GM12874 (cell line): ENCODE results near the gene ZDHHC1.

Experiments used
- TF ChIP-seq, protein P1 (sequence below): IDR thresholded peaks from 2 replicates; pipeline ENCODE4 v1.5.1; 2011; ENCODE audit warnings: low read depth, mild to moderate bottlenecking, control low read depth, low read length, moderate library complexity; ENCODE audit not compliant: insufficient read depth

The ZDHHC1 gene

GRCh38 chr16:67390816-67391423 is 25.4 kb downstream of the ZDHHC1 start:
- TF ChIP-seq, protein P1, sequence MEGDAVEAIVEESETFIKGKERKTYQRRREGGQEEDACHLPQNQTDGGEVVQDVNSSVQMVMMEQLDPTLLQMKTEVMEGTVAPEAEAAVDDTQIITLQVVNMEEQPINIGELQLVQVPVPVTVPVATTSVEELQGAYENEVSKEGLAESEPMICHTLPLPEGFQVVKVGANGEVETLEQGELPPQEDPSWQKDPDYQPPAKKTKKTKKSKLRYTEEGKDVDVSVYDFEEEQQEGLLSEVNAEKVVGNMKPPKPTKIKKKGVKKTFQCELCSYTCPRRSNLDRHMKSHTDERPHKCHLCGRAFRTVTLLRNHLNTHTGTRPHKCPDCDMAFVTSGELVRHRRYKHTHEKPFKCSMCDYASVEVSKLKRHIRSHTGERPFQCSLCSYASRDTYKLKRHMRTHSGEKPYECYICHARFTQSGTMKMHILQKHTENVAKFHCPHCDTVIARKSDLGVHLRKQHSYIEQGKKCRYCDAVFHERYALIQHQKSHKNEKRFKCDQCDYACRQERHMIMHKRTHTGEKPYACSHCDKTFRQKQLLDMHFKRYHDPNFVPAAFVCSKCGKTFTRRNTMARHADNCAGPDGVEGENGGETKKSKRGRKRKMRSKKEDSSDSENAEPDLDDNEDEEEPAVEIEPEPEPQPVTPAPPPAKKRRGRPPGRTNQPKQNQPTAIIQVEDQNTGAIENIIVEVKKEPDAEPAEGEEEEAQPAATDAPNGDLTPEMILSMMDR: no peak

DNA sequence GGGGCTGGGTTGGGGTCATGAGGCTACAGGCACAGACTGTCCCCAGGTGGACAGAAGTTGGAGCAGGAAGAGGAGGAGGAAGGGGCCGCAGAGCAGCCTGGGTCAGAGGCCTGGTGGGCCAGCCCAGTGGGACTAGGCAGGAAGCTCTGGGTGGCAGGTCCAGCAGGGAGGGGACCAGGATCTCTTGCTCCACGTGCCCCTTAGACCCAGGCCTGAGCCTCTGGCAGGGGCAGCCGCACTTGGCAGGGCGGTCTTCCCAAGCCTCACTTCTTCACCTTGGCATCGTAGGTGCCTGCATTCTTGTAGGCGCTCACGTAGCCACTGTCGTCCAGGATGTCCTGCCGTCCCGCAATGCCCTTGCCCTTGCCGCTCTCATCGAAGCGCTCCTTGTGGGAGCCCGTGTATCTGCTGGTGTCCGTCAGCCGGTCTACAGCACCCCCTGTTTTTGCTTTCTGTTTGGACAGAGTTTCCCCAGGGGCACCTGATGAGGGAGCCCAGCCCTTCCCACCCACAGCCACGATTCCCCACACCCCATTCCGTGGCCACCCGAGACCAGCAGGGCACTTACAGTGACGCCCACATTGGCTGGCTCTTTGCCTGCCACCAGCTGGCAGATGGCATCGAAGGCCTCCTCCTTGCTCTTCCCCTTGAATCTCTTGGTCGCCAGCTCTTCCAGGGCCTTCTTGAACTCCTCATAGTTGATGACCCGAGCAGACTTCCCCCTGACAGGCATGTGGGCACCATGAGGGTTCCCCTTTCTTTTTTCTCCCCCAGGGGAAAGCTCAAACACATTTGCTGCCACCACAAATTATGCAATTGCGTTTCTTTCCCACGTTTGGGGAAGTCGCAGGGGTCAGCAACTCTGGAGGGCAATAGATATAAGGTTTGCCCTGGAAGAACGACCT is 26.1 kb downstream of the ZDHHC1 start:
- TF ChIP-seq, protein P1: no peak

- TF ChIP-seq, protein P1: no peak
These were observed 27.7 kb downstream of the ZDHHC1 start for GRCh38 chr16:67388591-67388990.

DNA sequence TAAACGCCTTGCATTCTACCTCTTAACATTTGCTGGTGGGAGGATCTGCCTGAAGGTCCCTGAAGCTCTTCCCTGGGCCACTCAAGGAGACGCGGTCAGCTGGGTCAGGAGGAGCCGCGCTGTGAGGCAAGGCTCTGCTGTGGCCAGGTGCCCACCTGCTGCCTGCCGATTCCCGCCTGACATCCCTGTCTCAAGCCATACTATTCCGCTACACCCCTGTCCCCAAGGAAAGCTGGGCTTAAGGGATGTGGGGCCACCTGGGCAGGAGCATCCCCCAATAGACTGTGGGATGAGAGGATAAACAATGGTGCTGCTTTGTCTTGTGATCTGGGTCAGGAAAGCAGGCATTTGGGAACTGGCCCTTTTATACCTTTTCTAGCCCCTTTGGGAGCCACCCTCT is 28.1 kb downstream of the ZDHHC1 start:
- TF ChIP-seq, protein P1: no peak

DNA sequence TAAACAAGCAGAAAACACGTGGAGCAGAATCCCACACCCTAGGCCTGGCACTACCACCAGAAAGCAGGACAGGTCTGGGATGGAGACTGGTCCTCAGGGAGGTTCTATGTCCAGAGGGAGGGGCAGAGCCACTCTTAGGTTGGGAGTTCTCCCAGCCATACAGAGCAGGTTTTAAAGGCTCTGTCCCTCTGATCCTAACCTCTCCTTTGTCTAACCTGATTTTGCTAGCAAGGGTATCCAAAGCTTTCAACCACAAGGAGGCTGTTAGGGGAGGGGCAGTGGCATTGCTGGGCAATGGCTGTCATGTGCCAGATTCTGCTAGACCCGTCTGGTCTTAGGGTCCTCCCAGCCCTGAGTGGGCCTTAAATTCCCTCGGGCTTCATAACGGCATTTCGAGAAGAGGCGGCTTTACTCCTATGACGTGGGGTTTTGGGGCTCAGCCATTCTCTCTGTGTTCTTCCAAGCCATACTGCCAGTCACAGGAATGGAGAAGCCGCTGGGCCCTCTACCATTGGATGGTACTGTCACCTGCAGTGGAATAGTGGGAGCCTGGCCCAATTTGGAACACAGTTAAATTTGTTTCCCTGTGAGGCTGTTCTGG is 28.7 kb downstream of the ZDHHC1 start:
- TF ChIP-seq, protein P1: no peak

DNA sequence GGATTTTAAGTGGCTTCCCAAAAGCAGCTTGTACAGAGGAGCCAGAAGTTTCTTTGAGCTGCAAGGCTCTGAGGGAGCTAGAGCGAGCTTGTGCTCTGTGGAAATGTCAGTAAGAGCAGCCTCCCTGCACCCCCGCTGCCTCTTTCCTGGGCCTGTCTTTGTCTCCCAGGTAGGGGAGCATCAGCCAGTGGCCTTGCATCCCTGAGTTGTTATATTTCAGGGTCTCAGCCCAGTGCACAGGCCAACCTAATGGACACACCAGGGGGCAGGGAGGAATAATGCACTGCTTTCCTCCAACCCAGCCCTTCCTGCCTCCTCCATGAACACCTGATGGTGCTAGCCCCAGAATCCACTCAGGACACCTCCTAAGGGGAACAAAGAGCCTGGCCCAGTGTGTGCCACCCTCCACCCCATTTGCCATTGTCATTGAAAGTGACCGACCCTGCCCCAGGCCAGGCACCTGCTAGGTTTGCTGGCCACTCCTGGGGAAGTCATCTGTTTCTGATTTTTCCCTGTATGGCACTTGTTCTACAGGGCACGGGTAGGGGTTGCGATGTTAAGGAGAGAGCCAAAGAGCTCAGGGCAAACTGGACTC is 29.3 kb downstream of the ZDHHC1 start:
- TF ChIP-seq, protein P1: no peak
